ENCODE measurements around the gene SNX7. TPM values are rescaled to one million over a fixed set of nuclear protein-coding genes. Genes with fewer than 3 reads are reported as not detected.

Gene SNX7
- total RNA-seq, 2 experiments from 2014 or later: 0.12 TPM; not detected in 1

- H3K4me3 Mint-ChIP-seq: no peak overlapping the region
- CTCF ChIA-PET: no interaction called here
- H3K4me1 Mint-ChIP-seq (ENCODE audit: low read depth): no peaks in the 10 kb centered on the region
- no peak overlapping the region for H3K27ac Mint-ChIP-seq
- H3K36me3 Mint-ChIP-seq (ENCODE audit: low read depth): no peaks in the 10 kb centered on the region
- intact Hi-C loops (cut with micrococcal nuclease): no loop called here
- no peak for DNase-seq
- H3K27me3 Mint-ChIP-seq (ENCODE audit: low read depth): peaks cover 2% of the 10 kb centered on the region
- no peaks in the 10 kb centered on the region for H3K9me3 Mint-ChIP-seq
These were observed 41.5 kb downstream of the SNX7 start for GRCh38 chr1:98702976-98703375.

GRCh38 chr1:98704474-98704873, 43.0 kb downstream of the SNX7 start:
- H3K4me3 Mint-ChIP-seq: no peak overlapping the region
- no peaks in the 10 kb centered on the region for H3K9me3 Mint-ChIP-seq
- H3K36me3 Mint-ChIP-seq (ENCODE audit: low read depth): no peaks in the 10 kb centered on the region
- no peak overlapping the region for H3K27ac Mint-ChIP-seq
- CTCF ChIA-PET: no interaction called here
- peaks cover 2% of the 10 kb centered on the region for H3K27me3 Mint-ChIP-seq (ENCODE audit: low read depth)
- no peak for DNase-seq
- H3K4me1 Mint-ChIP-seq (ENCODE audit: low read depth): no peaks in the 10 kb centered on the region
- intact Hi-C loops (cut with micrococcal nuclease): no loop called here

- no peaks in the 10 kb centered on the region for H3K4me1 Mint-ChIP-seq (ENCODE audit: low read depth)
- H3K36me3 Mint-ChIP-seq (ENCODE audit: low read depth): no peaks in the 10 kb centered on the region
- H3K4me3 Mint-ChIP-seq: no peak overlapping the region
- no peak for DNase-seq
- H3K27me3 Mint-ChIP-seq (ENCODE audit: low read depth): peaks cover 2% of the 10 kb centered on the region
- intact Hi-C loops (cut with micrococcal nuclease): no loop called here
- no peak overlapping the region for H3K27ac Mint-ChIP-seq
- no peaks in the 10 kb centered on the region for H3K9me3 Mint-ChIP-seq
- CTCF ChIA-PET: no interaction called here
These were observed 43.5 kb downstream of the SNX7 start for GRCh38 chr1:98704971-98705370.

GRCh38 chr1:98705591-98705990, 44.1 kb downstream of the SNX7 start:
- Mint-ChIP-seq H3K27ac (no peak overlapping the region), H3K27me3 (ENCODE audit: low read depth) (peaks cover 2% of the 10 kb centered on the region), H3K4me3 (no peak overlapping the region), H3K36me3 (ENCODE audit: low read depth) (no peaks in the 10 kb centered on the region), H3K9me3 (no peaks in the 10 kb centered on the region), H3K4me1 (ENCODE audit: low read depth) (no peaks in the 10 kb centered on the region)
- DNase-seq: no peak
- intact Hi-C loops (cut with micrococcal nuclease): no loop called here
- CTCF ChIA-PET: no interaction called here

- no peak for DNase-seq
- Mint-ChIP-seq H3K27me3 (ENCODE audit: low read depth) (peaks cover 2% of the 10 kb centered on the region), H3K4me3 (no peak overlapping the region), H3K4me1 (ENCODE audit: low read depth) (no peaks in the 10 kb centered on the region), H3K36me3 (ENCODE audit: low read depth) (no peaks in the 10 kb centered on the region), H3K27ac (no peak overlapping the region), H3K9me3 (no peaks in the 10 kb centered on the region)
- CTCF ChIA-PET: no interaction called here
- intact Hi-C loops (cut with micrococcal nuclease): no loop called here
These were observed 44.8 kb downstream of the SNX7 start for GRCh38 chr1:98706173-98706843.

- H3K27ac Mint-ChIP-seq: no peak overlapping the region
- H3K4me3 Mint-ChIP-seq: no peak overlapping the region
- no peaks in the 10 kb centered on the region for H3K9me3 Mint-ChIP-seq
- intact Hi-C loops (cut with micrococcal nuclease): no loop called here
- peaks cover 2% of the 10 kb centered on the region for H3K27me3 Mint-ChIP-seq (ENCODE audit: low read depth)
- no peaks in the 10 kb centered on the region for H3K4me1 Mint-ChIP-seq (ENCODE audit: low read depth)
- no peaks in the 10 kb centered on the region for H3K36me3 Mint-ChIP-seq (ENCODE audit: low read depth)
- DNase-seq: no peak
- CTCF ChIA-PET: interaction anchor here (0.6 kb wide), 1 partner anchor 31 kb away, joined by 3 read pairs; no protein-coding TSS in a partner anchor
These were observed 46.0 kb downstream of the SNX7 start for GRCh38 chr1:98707556-98707955.

GRCh38 chr1:98709906-98710305, 48.4 kb downstream of the SNX7 start:
- Mint-ChIP-seq H3K9me3 (no peaks in the 10 kb centered on the region), H3K27ac (no peak overlapping the region), H3K27me3 (ENCODE audit: low read depth) (peaks cover 2% of the 10 kb centered on the region), H3K4me1 (ENCODE audit: low read depth) (no peaks in the 10 kb centered on the region), H3K4me3 (no peak overlapping the region), H3K36me3 (ENCODE audit: low read depth) (no peaks in the 10 kb centered on the region)
- intact Hi-C loops (cut with micrococcal nuclease): no loop called here
- CTCF ChIA-PET: interaction anchor here (0.7 kb wide), 1 partner anchor 83 kb away, joined by 3 read pairs; no protein-coding TSS in a partner anchor
- no peak for DNase-seq

GRCh38 chr1:98723574-98723973, 62.1 kb downstream of the SNX7 start:
- H3K27ac Mint-ChIP-seq: no peak overlapping the region
- intact Hi-C loops (cut with micrococcal nuclease): no loop called here
- H3K4me3 Mint-ChIP-seq: no peak overlapping the region
- H3K9me3 Mint-ChIP-seq: no peaks in the 10 kb centered on the region
- DNase-seq: no peak
- H3K4me1 Mint-ChIP-seq (ENCODE audit: low read depth): no peaks in the 10 kb centered on the region
- H3K27me3 Mint-ChIP-seq (ENCODE audit: low read depth): peaks cover 8% of the 10 kb centered on the region
- CTCF ChIA-PET: interaction anchor here (0.7 kb wide), 1 partner anchor 180 kb away, joined by 3 read pairs; no protein-coding TSS in a partner anchor
- H3K36me3 Mint-ChIP-seq (ENCODE audit: low read depth): no peaks in the 10 kb centered on the region

GRCh38 chr1:98732985-98733781, 71.7 kb downstream of the SNX7 start:
- DNase-seq: no peak
- peaks cover 13% of the 10 kb centered on the region for H3K27me3 Mint-ChIP-seq (ENCODE audit: low read depth)
- no peaks in the 10 kb centered on the region for H3K9me3 Mint-ChIP-seq
- no peak overlapping the region for H3K4me3 Mint-ChIP-seq
- no peaks in the 10 kb centered on the region for H3K36me3 Mint-ChIP-seq (ENCODE audit: low read depth)
- H3K4me1 Mint-ChIP-seq (ENCODE audit: low read depth): no peaks in the 10 kb centered on the region
- H3K27ac Mint-ChIP-seq: no peak overlapping the region
- CTCF ChIA-PET: interaction anchor here (0.6 kb wide), 1 partner anchor 790 kb away, joined by 3 read pairs; no protein-coding TSS in a partner anchor
- intact Hi-C loops (cut with micrococcal nuclease): no loop called here

- Mint-ChIP-seq H3K4me3 (no peak overlapping the region), H3K4me1 (ENCODE audit: low read depth) (no peaks in the 10 kb centered on the region), H3K27me3 (ENCODE audit: low read depth) (peaks cover 13% of the 10 kb centered on the region), H3K9me3 (no peaks in the 10 kb centered on the region), H3K27ac (no peak overlapping the region), H3K36me3 (ENCODE audit: low read depth) (no peaks in the 10 kb centered on the region)
- intact Hi-C loops (cut with micrococcal nuclease): no loop called here
- no peak for DNase-seq
- CTCF ChIA-PET: no interaction called here
These were observed 72.2 kb downstream of the SNX7 start for GRCh38 chr1:98733782-98734112.

- intact Hi-C loops (cut with micrococcal nuclease): no loop called here
- no peak for DNase-seq
- Mint-ChIP-seq H3K4me1 (ENCODE audit: low read depth) (no peaks in the 10 kb centered on the region), H3K9me3 (no peaks in the 10 kb centered on the region), H3K4me3 (no peak overlapping the region), H3K27ac (no peak overlapping the region), H3K36me3 (ENCODE audit: low read depth) (no peaks in the 10 kb centered on the region), H3K27me3 (ENCODE audit: low read depth) (peaks cover 15% of the 10 kb centered on the region)
- CTCF ChIA-PET: no interaction called here
These were observed 74.2 kb downstream of the SNX7 start for GRCh38 chr1:98735756-98736155.

- H3K36me3 Mint-ChIP-seq (ENCODE audit: low read depth): no peaks in the 10 kb centered on the region
- H3K27me3 Mint-ChIP-seq (ENCODE audit: low read depth): peaks cover 15% of the 10 kb centered on the region
- no peak for DNase-seq
- intact Hi-C loops (cut with micrococcal nuclease): no loop called here
- CTCF ChIA-PET: no interaction called here
- no peak overlapping the region for H3K27ac Mint-ChIP-seq
- no peak overlapping the region for H3K4me3 Mint-ChIP-seq
- H3K4me1 Mint-ChIP-seq (ENCODE audit: low read depth): no peaks in the 10 kb centered on the region
- no peaks in the 10 kb centered on the region for H3K9me3 Mint-ChIP-seq
These were observed 76.3 kb downstream of the SNX7 start for GRCh38 chr1:98737835-98738234.

- H3K27ac Mint-ChIP-seq: no peak overlapping the region
- H3K4me1 Mint-ChIP-seq (ENCODE audit: low read depth): no peaks in the 10 kb centered on the region
- no peaks in the 10 kb centered on the region for H3K36me3 Mint-ChIP-seq (ENCODE audit: low read depth)
- H3K4me3 Mint-ChIP-seq: no peak overlapping the region
- H3K27me3 Mint-ChIP-seq (ENCODE audit: low read depth): peaks cover 14% of the 10 kb centered on the region
- no peak for DNase-seq
- CTCF ChIA-PET: no interaction called here
- H3K9me3 Mint-ChIP-seq: no peaks in the 10 kb centered on the region
- intact Hi-C loops (cut with micrococcal nuclease): no loop called here
These were observed 78.2 kb downstream of the SNX7 start for GRCh38 chr1:98739762-98740161.

Data from activated naive CD4-positive, alpha-beta T cell treated with anti-CD3 and anti-CD28 coated beads for 36 hours (primary cell).